ES-I3 (cell line): Measurements from ENCODE around the gene RECK.

Source experiments
- H3K36me3 ChIP-seq: 2 replicates; pipeline ENCODE4 v1.6.1; 2013; ENCODE audit warnings: mild to moderate bottlenecking, low read length, control low read depth, moderate library complexity; ENCODE audit not compliant: insufficient read depth
- H3K4me1 ChIP-seq: 2 replicates; pipeline ENCODE4 v1.6.1; 2013; ENCODE audit warnings: mild to moderate bottlenecking, control low read depth, low read length; ENCODE audit not compliant: insufficient read depth
- H3K9ac ChIP-seq: 2 replicates; pipeline ENCODE4 v1.6.1; 2013; ENCODE audit warnings: low read depth, mild to moderate bottlenecking, low read length, moderate library complexity
- H3K9me3 ChIP-seq: 2 replicates; pipeline ENCODE4 v1.6.1; 2013; ENCODE audit warnings: mild to moderate bottlenecking, low read length, moderate library complexity; ENCODE audit not compliant: control insufficient read depth, insufficient read depth

RECK gene

GRCh38 chr9:36163786-36164170 lies 127.1 kb downstream of the RECK start:
- peak overlapping the region; percentile 34; the same call in 1 of the 2 replicates for H3K9ac ChIP-seq
- peaks cover 25% of the 10 kb centered on the region for H3K4me1 ChIP-seq
- no peaks in the 10 kb centered on the region for H3K9me3 ChIP-seq
- H3K36me3 ChIP-seq: no peaks in the 10 kb centered on the region

- Histone ChIP-seq H3K36me3 (no peaks in the 10 kb centered on the region), H3K4me1 (peaks cover 25% of the 10 kb centered on the region), H3K9ac (no peak overlapping the region), H3K9me3 (no peaks in the 10 kb centered on the region)
Measured at GRCh38 chr9:36164372-36164771, 127.7 kb downstream of the RECK start.

DNA sequence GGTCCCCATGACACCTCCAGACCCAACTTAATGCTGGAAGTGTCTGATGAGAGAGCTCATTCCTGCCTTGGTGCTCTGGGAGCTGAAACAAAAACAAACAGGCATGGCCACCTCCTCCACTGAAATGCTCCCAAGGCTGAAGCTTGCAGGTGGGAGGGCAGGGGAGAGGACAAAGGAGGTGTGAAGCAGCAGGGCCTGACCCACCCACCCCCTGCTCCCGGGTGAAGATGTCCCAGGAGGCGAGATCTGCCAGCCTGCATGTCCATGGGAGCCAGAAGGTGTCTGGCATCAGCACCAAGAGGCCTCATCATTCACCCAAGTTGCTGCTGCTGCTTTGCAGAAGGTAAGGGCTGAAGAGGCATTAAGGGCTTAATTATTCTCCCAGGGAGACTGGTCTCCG lies 128.3 kb downstream of the RECK start:
- Histone ChIP-seq H3K9ac (no peak overlapping the region), H3K9me3 (no peaks in the 10 kb centered on the region), H3K36me3 (no peaks in the 10 kb centered on the region), H3K4me1 (peaks cover 25% of the 10 kb centered on the region)

DNA sequence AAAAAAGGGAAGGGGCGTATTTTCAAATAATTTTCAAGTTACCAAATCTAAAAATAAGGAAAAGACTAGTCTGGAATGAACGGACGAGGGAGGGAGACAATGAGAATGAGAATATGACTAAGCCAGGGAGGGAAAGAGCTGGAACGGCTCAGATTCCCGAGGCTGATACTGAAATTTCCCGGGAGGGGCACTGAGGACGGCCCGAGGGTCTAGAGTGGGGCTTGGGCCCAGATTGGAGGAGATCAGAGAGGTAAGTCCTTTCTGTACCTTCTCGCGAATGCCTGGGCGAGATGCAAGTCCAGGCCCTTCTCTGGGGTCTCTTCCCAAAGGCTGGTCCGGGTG lies 129.1 kb downstream of the RECK start:
- no peaks in the 10 kb centered on the region for H3K36me3 ChIP-seq
- H3K9ac ChIP-seq: peak overlapping the region; percentile 61; the same call in 1 of the 2 replicates
- H3K9me3 ChIP-seq: no peaks in the 10 kb centered on the region
- peaks cover 25% of the 10 kb centered on the region for H3K4me1 ChIP-seq

GRCh38 chr9:36166168-36166927 lies 129.6 kb downstream of the RECK start:
- H3K36me3 ChIP-seq: no peaks in the 10 kb centered on the region
- no peaks in the 10 kb centered on the region for H3K9me3 ChIP-seq
- H3K4me1 ChIP-seq: peaks cover 25% of the 10 kb centered on the region
- H3K9ac ChIP-seq: peak overlapping the region; percentile 61; the same call in 1 of the 2 replicates

DNA sequence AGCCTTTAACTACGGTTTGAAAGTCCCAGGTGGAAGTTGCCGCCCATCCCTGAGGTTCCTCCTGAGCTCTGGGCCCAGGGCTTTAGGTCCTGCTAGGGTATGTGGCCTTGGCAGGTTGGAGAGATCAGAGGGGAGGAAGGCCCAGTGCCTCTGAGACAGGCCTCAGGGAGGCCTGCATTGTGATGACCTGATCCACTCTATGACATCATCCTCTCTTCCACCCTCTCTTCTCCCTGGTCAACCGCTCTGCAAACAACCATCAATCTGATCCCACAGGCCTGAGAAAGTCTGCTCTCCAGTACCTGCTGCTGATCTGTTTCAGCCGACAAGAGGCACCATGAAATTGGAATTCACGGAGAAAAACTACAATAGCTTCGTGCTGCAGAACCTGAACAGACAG lies 132.5 kb downstream of the RECK start, which contains the start of gene CCIN:
CCIN (plus strand) TSS at position 223 of the 400 bp plus-strand sequence; CDS start at position 338, 115 bp downstream.
- Histone ChIP-seq H3K36me3 (no peaks in the 10 kb centered on the region), H3K4me1 (peaks cover 6% of the 10 kb centered on the region), H3K9me3 (no peaks in the 10 kb centered on the region), H3K9ac (no peak within 1 kb of the TSS)

DNA sequence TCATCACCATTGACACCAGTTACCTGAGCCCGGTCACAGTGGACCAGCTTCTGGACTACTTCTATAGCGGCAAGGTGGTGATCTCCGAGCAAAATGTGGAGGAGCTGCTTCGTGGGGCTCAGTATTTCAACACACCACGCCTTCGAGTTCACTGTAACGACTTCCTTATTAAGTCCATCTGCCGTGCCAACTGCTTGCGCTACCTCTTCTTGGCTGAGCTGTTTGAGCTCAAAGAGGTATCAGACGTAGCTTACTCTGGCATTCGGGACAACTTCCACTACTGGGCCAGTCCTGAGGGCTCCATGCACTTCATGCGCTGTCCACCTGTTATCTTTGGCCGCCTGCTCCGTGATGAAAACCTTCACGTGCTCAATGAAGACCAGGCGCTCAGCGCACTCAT lies 133.0 kb downstream of the RECK start:
- no peaks in the 10 kb centered on the region for H3K36me3 ChIP-seq
- H3K9ac ChIP-seq: no peak overlapping the region
- no peaks in the 10 kb centered on the region for H3K9me3 ChIP-seq
- H3K4me1 ChIP-seq: peaks cover 2% of the 10 kb centered on the region

GRCh38 chr9:36170531-36170930 lies 133.8 kb downstream of the RECK start:
- Histone ChIP-seq H3K9ac (no peak overlapping the region), H3K9me3 (no peaks in the 10 kb centered on the region), H3K36me3 (no peaks in the 10 kb centered on the region), H3K4me1 (no peaks in the 10 kb centered on the region)

DNA sequence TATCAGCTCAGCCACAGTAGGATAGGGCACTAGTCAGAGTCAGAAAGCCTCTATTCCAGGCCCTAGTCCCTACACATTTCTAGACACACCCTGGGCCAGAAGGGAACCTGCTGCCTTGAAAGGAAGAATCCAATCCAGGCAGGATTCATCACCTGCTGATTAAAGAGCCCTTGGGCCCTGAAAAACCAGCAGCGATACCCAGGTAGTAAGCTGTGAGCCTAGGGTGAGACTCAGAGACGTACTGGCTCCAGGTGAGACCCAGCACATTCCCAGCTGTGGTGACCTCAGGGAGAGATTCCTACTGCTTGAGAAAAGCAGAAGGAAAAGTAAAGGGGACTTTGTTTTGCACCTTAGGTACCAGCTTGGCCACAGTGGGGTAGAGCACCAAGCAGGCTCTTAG lies 137.1 kb downstream of the RECK start:
- no peaks in the 10 kb centered on the region for H3K36me3 ChIP-seq
- no peak overlapping the region for H3K9ac ChIP-seq
- no peaks in the 10 kb centered on the region for H3K4me1 ChIP-seq
- no peaks in the 10 kb centered on the region for H3K9me3 ChIP-seq
